Activated CD8-positive, alpha-beta T cell treated with anti-CD3 and anti-CD28 coated beads for 36 hours (primary cell): Measurements from ENCODE around the gene VKORC1. TPM values are rescaled to one million over a fixed set of nuclear protein-coding genes. Genes with fewer than 3 reads are reported as not detected.

Experiments
- ATAC-seq: fragments of 200-7000 bp; cut with Tn5 transposase; one replicate; pipeline ENCODE4 v1.10.0; 2021; ENCODE audit warnings: mild to moderate bottlenecking, moderate library complexity
- CTCF ChIA-PET: fragments of 350-600 bp; sonication (Branson Sonifier 250); formaldehyde crosslinking; loops from one replicate; lab custom pipeline; 2021; ENCODE audit warnings: antibody characterized with exemption; lab: Charles Lee
- POLR2A ChIA-PET: fragments of 350-600 bp; sonication (Branson Sonifier 250); formaldehyde crosslinking; loops from one replicate; lab custom pipeline; 2021; ENCODE audit warnings: antibody characterized with exemption; lab: Charles Lee
- DNase-seq: peaks from one replicate; pipeline ENCODE4 v3.0.0-alpha.2; 2020
- H3K27ac Mint-ChIP-seq: one replicate; pipeline ENCODE4 v1.8.0; 2021; ENCODE audit warnings: mild to moderate bottlenecking, mixed read lengths
- H3K27me3 Mint-ChIP-seq: one replicate; pipeline ENCODE4 v1.8.0; 2021; ENCODE audit warnings: mixed read lengths
- H3K36me3 Mint-ChIP-seq: one replicate; pipeline ENCODE4 v1.8.0; 2021; ENCODE audit warnings: low read depth, mixed read lengths
- H3K4me1 Mint-ChIP-seq: one replicate; pipeline ENCODE4 v1.8.0; 2021; ENCODE audit warnings: low read depth, mixed read lengths
- H3K4me3 Mint-ChIP-seq: one replicate; pipeline ENCODE4 v1.8.0; 2021; ENCODE audit warnings: mild to moderate bottlenecking, moderate library complexity, mixed read lengths
- H3K9me3 Mint-ChIP-seq: one replicate; pipeline ENCODE4 v1.8.0; 2021; ENCODE audit warnings: mixed read lengths
- CTCF ChIP-seq: fragments of 200-600 bp; IDR thresholded peaks from one replicate; pipeline ENCODE4 v1.8.0; 2022; ENCODE audit warnings: antibody characterized with exemption, mild to moderate bottlenecking
- intact Hi-C: fragments of 100-400 bp; cut with micrococcal nuclease; formaldehyde crosslinking; loops from one replicate; pipeline ENCODE4 v1.10.0; 2022
- total RNA-seq, 2 experiments: library from RNA; stranded (reverse); gene quantifications; one replicate each; pipeline ENCODE4 v1.2.3, GENCODE V29; 2021

Gene VKORC1
- total RNA-seq, 2 experiments from 2014 or later: 68.5 to 71.5 TPM

- DNase-seq (no peak), ATAC-seq (no peak)
- no peak for TF ChIP-seq CTCF
- CTCF ChIA-PET: no interaction called here
- H3K27ac Mint-ChIP-seq: no peak overlapping the region
- intact Hi-C loops: no loop called here
- no peak overlapping the region for H3K4me3 Mint-ChIP-seq
- H3K36me3 Mint-ChIP-seq: peaks cover 23% of the 10 kb centered on the region
- POLR2A ChIA-PET: interaction anchor here (4.4 kb wide), 1 partner anchor 12 kb away, joined by 22 read pairs; the partner anchor contains the start of genes ZNF646 and ZNF668
- peaks cover 29% of the 10 kb centered on the region for H3K4me1 Mint-ChIP-seq
- H3K27me3 Mint-ChIP-seq: no peaks in the 10 kb centered on the region
- H3K9me3 Mint-ChIP-seq: no peaks in the 10 kb centered on the region
Observed at GRCh38 chr16:31061813-31062440, 32.7 kb downstream of the VKORC1 start.

GRCh38 chr16:31061126-31061812, 33.3 kb downstream of the VKORC1 start:
- no peak for TF ChIP-seq CTCF
- CTCF ChIA-PET: interaction anchor here (1.4 kb wide), 1 partner anchor 76 kb away, joined by 5 read pairs; the partner anchor contains the start of gene HSD3B7
- Mint-ChIP-seq H3K27me3 (no peaks in the 10 kb centered on the region), H3K4me1 (peaks cover 29% of the 10 kb centered on the region), H3K27ac (no peak overlapping the region), H3K9me3 (no peaks in the 10 kb centered on the region), H3K36me3 (peaks cover 23% of the 10 kb centered on the region), H3K4me3 (no peak overlapping the region)
- intact Hi-C loops: no loop called here
- POLR2A ChIA-PET: no interaction called here
- ATAC-seq (no peak), DNase-seq (no peak)

GRCh38 chr16:31055613-31056012, 39.0 kb downstream of the VKORC1 start:
- peaks cover 4% of the 10 kb centered on the region for H3K4me1 Mint-ChIP-seq

DNA sequence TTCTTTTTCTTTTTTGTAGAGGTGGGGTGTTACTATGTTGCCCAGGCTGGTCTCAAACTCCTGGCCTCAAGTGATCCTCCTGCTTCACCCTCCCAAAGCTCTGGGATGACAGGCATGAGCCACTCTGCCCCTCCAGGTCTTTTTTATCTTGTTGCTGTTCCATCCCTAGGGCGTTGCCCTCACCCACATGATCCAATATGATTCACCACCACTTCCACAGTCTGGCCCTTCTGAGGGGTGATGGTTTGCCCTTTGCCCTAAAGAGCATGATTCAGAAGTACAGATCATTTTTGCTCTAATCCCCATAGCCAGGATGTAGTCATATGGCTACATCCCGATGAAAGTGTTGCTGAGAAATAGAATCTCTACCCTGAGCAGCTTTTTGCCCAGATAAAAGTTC, 42.5 kb downstream of the VKORC1 start:
- ChIA-PET POLR2A (interaction anchor here (1.2 kb wide), 1 partner anchor 86 kb away, joined by 3 read pairs; no protein-coding TSS in a partner anchor), CTCF (no interaction called here)
- Mint-ChIP-seq H3K27ac (no peak overlapping the region), H3K36me3 (no peaks in the 10 kb centered on the region), H3K27me3 (no peaks in the 10 kb centered on the region), H3K4me3 (no peak overlapping the region), H3K4me1 (peaks cover 4% of the 10 kb centered on the region), H3K9me3 (no peaks in the 10 kb centered on the region)
- DNase-seq (peak; percentile 33), ATAC-seq (peak; percentile 89)
- no peak for TF ChIP-seq CTCF
- intact Hi-C loops: no loop called here

More at GRCh38 chr16:31055613-31056012, 39.0 kb downstream of the VKORC1 start:
- Mint-ChIP-seq H3K27me3 (no peaks in the 10 kb centered on the region), H3K4me3 (no peak overlapping the region), H3K27ac (no peak overlapping the region), H3K36me3 (peaks cover 4% of the 10 kb centered on the region), H3K9me3 (no peaks in the 10 kb centered on the region)
- ChIA-PET POLR2A (no interaction called here), CTCF (no interaction called here)
- TF ChIP-seq CTCF: no peak
- intact Hi-C loops: no loop called here
- DNase-seq (no peak), ATAC-seq (no peak)
